ENCODE results near the gene DOK6.

The DOK6 gene

GRCh38 chr18:69757733-69758132 is 357.0 kb downstream of the DOK6 start:
- DNase-seq, result peak; percentile 96

DNA sequence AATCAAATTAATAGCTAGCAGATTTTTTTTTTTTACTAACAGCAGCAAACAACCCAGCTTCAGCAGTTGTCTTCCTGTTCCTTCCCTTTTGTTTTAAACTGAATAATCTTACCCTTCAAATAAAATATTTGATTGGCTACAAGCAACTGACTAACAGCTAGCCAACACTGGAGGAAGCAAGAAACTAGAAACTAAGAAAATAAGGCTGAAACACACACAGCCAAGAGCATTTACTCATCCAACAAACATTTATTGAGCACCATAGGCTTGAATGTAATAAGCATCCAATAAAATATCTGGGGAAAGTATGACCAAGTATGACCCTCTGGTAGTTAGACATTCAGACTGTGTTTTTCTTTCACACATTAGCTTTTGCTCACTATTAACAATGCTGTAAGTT is 357.8 kb downstream of the DOK6 start:
- DNase-seq, result no peak

DNA sequence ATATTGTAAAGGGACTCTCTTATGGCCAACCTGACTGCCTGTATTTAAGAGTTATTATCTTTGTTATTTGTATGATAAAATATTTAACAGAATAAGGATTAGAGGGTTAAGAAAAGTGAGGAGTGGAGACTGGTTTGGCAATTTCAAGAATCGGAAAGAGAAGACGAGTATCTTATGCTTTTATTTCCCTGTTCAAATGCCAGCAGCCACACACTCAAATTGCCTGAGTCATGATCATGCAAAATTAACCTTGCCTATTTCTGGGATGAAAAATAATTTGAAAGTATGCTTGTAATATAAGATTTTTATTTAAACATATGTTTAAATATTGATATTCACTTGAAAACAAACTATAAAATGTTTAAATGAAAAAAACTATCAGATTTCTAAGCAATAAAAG is 358.4 kb downstream of the DOK6 start:
- no peak for DNase-seq

DNA sequence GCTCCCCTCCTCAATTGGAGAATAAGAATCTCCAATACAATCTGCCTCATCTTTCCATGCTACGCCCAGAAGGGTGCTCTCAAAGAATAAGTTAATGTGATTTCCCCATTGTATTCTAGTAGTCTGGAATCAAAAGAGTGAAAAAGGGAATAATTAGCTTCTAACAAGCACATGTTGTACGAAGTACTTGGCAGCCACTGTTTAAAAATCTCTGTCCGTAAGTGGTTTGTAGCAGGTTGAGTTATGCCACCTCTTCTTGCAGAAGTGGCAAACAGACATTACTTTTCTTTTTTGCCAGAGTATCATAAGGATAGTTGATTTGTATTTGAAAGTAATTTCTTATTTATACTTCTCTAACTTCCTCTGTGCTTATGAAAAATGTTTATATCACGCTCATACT is 362.3 kb downstream of the DOK6 start:
- DNase-seq, result no peak

GRCh38 chr18:69763821-69764220 is 363.1 kb downstream of the DOK6 start:
- DNase-seq, result no peak

- no peak for DNase-seq
Observed at GRCh38 chr18:69770238-69770637, 369.6 kb downstream of the DOK6 start.

- DNase-seq, result no peak
Observed at GRCh38 chr18:69774831-69775230, 374.1 kb downstream of the DOK6 start.

DNA sequence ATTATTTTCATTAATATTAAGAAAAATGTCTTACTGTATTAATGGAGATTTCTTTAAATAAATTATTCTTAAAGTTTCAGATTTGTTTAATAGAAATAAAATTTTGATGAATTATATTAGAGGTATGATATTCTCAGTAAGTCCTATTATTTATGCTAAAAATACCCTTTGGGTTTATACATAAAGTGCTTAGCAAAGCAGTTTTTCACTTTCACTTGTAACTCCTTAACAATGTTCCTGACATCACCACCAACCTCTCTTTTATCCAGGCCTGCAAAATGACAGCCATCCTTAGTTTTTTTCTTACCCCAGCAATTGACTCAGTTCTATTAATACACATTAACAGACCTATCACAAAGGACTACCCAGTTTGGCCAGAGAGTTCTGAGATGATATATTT is 376.6 kb downstream of the DOK6 start:
- no peak for DNase-seq

DNA sequence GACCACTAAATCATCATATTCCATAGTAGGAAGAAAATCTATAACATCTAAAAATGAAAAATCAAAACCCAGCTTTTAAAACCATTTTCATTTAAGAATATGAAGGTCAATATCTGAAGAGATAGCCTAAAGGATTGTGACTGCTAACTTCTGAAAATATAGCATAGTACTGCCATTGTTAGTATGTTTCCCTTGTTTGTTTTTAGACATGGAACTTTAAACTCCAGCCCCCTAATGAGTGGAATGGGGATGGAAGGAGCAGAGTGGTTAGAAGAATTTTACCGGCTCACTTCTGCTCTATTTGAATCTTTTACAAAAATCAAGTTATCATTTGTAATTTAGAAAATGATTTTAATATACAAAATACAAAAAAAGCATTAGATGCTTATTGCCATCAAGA is 378.0 kb downstream of the DOK6 start:
- DNase-seq, result no peak

GRCh38 chr18:69780851-69781250 is 380.2 kb downstream of the DOK6 start:
- no peak for DNase-seq

- no peak for DNase-seq
Observed at GRCh38 chr18:69784815-69785214, 384.1 kb downstream of the DOK6 start.

DNA sequence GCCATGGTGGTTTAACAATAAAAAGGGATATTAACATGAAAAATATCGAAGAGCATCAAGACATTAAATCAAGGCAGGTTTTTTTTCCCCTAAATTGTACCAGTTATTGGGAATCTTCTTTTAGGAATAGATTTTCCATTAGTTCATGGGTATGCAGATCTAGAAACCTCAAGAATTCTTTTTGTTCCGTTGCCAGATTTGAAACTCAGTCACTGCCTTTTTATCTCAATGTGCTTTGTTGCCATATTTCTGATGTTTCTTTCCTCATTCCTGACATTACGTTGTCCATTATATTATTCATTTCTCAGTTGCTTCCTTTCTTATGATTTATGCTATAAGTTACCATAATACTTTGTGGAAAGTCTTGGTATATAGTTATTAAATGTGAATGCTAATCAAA is 384.8 kb downstream of the DOK6 start:
- no peak for DNase-seq

GRCh38 chr18:69786427-69786826 is 385.7 kb downstream of the DOK6 start:
- DNase-seq, result no peak

DNA sequence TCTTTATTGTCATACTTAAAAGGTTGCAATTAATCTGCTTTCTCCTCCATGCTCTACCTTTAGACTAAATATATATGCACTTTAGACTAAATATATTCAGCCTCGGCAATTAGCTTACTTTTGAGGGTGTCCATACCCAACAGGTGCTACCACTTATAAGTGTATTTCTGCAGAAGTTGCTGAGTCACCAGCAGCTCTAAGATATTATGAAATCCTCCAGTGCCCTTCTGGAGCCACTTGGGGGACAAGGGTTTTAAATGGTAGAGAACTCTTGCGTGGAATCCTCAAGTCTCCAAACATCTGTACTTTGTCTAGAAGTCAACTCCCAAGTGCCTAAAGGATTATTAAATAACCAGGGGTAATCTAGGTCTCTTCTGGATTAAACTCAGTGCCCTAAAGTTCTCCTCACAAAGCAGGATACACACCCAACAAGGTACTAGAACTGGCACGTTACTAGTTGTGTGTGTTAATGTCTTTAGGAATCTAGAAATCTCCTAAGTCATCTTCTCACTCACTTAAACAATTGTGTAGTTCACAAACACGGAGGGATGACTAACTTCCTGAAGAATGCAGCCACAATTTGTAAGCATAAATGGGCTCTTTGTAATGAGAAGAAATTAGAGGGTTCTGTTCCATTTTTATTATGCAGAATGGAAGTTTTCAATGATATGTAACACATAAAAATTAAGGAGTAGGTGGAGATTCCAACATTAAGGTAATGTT is 387.3 kb downstream of the DOK6 start:
- DNase-seq, result no peak

GRCh38 chr18:69789794-69790193 is 389.1 kb downstream of the DOK6 start:
- no peak for DNase-seq

- no peak for DNase-seq
Observed at GRCh38 chr18:69790649-69791048, 390.0 kb downstream of the DOK6 start.

DNA sequence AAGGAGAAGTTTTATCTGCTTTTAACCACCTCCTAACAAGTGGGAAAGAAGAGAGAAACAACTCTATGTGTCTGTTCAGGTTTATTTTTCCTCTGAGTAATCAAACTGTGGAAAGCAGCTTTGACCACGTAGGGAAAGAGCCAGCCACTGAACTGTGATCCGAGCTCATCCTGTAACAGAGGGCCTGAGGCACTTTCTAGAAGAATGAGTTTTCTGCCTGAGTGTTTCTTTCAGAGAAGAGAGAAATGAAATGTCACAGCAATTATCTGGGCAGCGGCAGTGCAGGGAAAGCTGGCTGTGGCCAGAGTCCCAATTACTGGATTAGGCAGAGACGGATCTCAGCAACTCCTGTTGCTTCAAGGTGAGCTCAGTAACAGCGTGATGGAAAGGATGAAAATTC is 395.1 kb downstream of the DOK6 start:
- no peak for DNase-seq

- no peak for DNase-seq
Observed at GRCh38 chr18:69804776-69805501, 404.3 kb downstream of the DOK6 start.

GRCh38 chr18:69808399-69808798 is 407.7 kb downstream of the DOK6 start:
- no peak for DNase-seq

DNA sequence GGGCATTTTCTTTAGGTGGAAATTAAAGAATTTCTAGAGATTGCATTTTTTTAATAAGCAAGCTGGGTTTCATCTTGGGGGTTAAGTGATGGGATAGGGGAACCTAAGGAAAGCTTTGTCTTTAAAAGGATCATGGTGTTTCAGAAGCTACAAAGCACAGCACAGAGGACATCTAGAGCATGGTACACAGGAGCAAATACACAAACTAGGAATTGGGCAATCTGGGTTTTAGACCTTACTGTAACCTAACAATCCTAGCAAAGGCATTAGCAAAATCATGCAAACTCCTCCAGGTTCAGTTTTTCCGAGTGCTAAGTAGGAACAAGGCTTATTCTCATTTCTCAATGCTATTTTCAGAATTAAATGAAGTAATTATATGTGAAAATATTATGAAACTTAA is 412.9 kb downstream of the DOK6 start:
- no peak for DNase-seq

- no peak for DNase-seq
Observed at GRCh38 chr18:69814861-69815385, 414.2 kb downstream of the DOK6 start.

DNA sequence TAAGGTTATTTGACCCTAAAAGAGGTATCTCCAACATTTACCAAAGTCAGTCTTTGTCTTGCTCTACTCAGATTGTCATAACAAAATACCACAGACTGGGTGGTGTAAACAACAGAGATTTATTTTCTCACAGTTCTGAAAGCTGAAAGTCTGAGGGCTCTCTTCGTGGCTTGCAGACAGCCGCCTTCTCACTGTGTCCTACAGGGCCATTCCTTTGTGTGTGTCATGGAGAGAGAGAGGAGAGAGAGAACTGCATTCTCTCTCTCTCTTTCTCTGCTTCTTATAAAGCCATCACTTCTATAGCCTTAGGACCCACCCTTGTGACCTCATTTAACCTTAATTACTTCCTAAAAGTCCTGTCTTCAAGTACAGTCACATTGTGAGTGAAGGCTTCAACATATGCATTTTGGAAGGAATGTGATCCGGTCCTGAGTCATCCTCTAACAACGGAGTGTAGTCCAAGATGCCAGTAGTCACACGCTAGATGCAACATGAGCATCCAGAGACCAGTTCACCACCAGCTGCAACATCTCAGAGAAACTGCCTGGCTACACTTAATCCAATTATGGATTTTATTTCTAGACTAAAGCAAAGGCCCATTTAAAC is 416.8 kb downstream of the DOK6 start:
- no peak for DNase-seq

- DNase-seq, result no peak
Observed at GRCh38 chr18:69819460-69819859, 418.8 kb downstream of the DOK6 start.

DNA sequence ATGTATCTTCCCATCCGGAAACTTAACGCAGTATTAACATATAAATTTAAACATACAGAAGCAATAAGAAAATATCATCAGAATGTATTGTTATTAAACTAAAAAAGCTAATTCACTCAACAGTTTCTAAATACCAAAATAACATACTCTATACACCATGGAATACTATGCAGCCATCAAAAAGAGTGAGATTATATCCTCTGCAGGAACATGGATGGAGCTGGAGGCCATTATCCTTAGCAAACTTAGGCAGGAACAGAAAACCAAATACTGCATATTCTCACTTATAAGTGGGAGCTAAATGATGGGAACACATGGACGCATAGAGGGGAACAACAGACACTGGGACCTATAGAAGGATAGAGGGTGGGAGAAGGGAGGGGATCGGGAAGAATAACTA is 419.9 kb downstream of the DOK6 start:
- DNase-seq, result no peak

All from NCI-H1417 treated with DMSO at 0.1 percent for 48 hours (cell line).